ENCODE results near the gene PDE4D.

DNA sequence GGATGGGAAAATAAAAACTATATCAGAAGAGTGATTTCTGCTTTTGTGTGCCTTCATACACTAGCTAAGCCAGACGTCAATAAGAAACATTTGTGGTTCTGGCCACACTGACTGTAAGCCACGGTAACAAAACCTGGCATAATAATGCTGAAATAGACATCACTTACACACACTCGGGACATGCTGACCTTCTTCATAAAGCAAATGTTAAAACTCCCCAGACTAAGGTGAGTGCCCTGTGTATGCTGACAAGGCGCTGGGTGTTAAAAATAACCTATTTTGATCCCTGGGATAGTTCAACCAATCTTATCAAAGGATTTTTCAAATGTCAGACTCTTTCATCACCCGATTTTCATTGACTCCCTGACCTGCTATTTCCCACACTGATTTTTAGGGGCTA, 973.7 kb downstream of the PDE4D start:
- TF ChIP-seq, protein P1, sequence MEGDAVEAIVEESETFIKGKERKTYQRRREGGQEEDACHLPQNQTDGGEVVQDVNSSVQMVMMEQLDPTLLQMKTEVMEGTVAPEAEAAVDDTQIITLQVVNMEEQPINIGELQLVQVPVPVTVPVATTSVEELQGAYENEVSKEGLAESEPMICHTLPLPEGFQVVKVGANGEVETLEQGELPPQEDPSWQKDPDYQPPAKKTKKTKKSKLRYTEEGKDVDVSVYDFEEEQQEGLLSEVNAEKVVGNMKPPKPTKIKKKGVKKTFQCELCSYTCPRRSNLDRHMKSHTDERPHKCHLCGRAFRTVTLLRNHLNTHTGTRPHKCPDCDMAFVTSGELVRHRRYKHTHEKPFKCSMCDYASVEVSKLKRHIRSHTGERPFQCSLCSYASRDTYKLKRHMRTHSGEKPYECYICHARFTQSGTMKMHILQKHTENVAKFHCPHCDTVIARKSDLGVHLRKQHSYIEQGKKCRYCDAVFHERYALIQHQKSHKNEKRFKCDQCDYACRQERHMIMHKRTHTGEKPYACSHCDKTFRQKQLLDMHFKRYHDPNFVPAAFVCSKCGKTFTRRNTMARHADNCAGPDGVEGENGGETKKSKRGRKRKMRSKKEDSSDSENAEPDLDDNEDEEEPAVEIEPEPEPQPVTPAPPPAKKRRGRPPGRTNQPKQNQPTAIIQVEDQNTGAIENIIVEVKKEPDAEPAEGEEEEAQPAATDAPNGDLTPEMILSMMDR (conservative IDR thresholded peaks at IDR 0.05; ENCODE audit: low read length): no peak
- no peak for TF ChIP-seq EZH2phosphoT487 (IDR thresholded peaks at IDR 0.05; ENCODE audit: borderline replicate concordance, low read depth, low read length)
